Stimulated activated CD8-positive, alpha-beta memory T cell treated with anti-CD3 and anti-CD28 coated beads, Interleukin-7, amount 100 ng/mL, for 1 hour (primary cell): ENCODE data around the gene SULT1E1.

Experiments
- DNase-seq, 2 donors: peaks; one replicate each; pipeline ENCODE4 v3.0.0-alpha.2; 2020; ENCODE audit warnings: low read depth in 2 of 2

Gene SULT1E1, protein sequence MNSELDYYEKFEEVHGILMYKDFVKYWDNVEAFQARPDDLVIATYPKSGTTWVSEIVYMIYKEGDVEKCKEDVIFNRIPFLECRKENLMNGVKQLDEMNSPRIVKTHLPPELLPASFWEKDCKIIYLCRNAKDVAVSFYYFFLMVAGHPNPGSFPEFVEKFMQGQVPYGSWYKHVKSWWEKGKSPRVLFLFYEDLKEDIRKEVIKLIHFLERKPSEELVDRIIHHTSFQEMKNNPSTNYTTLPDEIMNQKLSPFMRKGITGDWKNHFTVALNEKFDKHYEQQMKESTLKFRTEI

DNA sequence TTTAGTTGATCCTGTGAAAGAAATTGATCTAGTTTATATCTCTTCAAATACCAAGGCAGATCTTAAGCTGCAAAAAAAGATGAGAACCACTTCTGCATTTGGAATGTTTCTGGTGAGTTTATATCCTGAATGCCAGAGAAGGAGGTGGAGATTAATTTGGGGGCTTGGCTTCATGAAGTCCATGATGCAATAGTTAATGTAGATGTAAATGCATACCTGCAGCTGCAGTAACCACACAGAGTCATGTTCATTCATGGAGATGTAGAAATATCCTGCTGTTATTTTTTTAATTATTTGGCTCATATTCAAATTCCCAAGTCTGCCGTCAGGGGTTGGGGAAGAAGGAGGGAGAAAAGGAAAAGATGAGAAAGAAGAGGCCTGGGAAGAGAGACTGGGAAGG, at the start of gene SULT1E1:
Gene SULT1E1, minus strand, starts transcription at position 94 of the 400 bp plus-strand sequence. CDS start 2,501 bp downstream, outside the sequence.
- DNase-seq: no peak

DNA sequence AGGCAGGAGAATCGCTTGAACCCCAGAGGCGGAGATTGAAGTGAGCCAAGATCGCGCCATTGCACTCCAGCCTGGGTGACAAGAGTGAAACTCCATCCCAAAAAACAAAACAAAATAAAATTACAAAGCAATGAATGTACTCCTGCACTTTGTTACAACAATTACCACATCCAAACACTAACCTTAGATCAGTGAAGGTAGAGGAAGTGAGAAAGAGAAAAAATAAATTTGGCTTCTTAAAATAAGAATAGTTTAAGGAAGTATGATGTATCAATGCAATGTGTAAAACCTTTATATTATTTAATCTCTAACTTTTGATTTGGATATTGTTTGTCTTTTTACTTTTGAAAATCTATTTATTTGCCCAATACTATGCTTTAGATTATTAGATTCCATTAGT, 49.2 kb upstream of the SULT1E1 start:
- no peak for DNase-seq

DNA sequence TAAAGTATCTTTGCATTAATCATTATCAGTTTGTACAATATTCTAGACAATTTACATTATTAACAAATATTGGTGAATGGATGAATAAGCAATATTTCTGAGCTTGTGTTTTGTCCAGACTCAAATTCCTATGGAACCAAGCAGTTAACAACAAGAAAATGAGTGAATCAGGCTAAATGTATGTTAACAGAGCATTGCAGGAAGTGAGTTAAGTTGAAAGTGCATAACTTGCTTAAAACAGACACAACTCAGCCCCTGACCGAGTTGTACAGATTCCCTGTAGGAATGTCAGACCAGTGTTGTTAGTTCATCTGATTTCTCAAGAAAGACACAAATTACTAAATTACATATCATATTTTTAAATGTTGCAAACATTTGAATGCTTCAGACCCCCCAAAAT, 47.2 kb upstream of the SULT1E1 start:
- no peak for DNase-seq

DNA sequence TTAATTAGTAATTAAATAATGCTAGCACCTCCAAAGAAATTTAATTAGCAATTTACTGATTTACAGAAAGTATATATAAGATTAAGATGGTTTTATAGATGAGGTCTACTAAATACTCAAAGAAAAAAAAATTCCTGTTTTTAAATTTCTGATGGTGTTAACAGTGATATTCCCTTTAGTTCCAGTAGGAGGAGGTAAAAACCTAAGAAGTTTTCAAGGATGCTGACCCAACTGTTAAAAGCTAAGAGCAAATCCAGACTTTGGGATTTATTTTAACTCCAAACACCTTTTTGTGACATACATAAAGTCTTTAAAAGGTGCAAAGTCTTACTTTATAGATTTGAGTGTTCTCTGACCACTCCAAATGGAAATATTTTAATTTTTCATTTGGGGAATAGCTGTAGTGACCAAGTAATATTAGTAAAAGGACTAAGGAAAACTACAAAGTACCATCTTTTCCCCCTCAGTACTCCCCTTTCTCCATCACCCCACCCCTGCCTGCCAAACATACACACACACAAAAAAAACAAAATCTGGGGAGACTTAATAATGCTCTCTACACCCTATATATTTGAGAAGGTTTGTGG, 36.7 kb upstream of the SULT1E1 start:
- no peak for DNase-seq

DNA sequence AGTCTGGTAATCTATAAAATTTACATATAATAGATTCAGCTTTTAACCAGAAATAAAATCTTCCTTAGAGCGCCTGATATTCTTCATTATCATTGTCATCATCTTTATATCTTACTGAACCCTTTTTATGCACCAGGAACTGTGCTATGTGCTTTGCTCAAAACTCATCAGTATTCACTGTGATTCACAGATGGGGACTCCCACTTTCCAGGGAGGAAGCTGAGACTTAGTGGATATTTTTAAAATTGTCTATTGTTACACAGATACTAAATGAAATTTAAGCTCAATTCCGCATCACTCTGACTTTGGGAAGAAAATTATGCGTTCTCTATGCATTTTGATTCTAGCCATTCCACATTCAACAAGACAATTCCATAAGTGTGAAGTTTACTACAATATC, 34.8 kb upstream of the SULT1E1 start:
- DNase-seq: no peak

DNA sequence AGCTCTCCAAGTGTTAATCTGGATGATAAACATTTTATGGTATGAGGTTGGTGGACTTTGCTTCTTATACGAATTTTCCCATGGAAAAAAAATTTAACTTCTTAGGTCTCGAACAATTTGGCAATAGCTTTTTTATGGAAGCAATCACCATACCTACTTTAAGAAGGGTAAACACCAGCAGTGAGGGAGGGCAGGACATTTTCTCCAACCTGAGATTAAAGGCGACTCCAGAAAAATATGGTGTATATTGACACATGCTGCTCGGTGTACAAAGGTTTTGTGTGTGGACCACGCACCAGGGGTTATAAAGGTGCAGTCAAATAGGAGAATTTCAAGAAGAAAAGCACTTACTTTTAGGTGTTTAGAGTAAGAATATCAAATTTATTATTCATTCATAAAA, 34.2 kb upstream of the SULT1E1 start:
- DNase-seq: no peak

DNA sequence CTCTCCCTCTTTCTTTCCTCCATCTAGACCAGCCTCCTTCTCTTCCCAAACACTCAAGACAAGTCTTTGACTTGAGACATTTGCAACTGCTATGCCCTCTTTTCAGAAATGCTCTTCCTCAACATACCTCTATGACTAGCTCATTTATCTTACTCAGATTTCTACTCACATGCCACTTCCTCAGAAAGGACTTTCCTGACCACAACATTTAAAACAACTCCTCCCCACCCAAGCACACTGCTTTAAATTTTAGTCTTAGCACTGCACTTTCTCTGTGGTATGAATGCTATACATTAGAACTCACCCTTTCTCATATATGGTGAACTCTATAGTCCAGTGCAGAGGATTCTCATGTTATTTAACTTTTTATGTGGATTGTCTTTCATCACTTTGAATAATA, 28.4 kb upstream of the SULT1E1 start:
- no peak for DNase-seq

DNA sequence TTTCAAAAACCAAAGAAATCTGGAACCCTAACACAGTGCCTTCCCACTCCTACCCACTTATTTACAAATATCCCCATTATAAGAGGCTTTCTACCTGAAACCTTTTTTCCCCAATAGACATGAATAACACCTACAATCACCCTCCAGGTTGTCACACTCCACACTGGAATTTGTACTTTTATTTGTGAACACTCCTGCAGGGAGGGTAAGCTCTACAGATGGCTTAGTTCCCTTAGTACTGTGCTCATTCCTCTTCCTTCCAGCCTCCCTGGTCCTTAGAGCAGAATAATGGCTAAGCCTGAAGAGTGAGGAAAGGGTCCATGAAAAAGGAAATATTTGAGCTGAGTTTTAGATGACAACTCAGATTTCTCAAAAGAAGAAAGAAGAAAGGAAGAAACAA, 22.2 kb upstream of the SULT1E1 start:
- DNase-seq: no peak

DNA sequence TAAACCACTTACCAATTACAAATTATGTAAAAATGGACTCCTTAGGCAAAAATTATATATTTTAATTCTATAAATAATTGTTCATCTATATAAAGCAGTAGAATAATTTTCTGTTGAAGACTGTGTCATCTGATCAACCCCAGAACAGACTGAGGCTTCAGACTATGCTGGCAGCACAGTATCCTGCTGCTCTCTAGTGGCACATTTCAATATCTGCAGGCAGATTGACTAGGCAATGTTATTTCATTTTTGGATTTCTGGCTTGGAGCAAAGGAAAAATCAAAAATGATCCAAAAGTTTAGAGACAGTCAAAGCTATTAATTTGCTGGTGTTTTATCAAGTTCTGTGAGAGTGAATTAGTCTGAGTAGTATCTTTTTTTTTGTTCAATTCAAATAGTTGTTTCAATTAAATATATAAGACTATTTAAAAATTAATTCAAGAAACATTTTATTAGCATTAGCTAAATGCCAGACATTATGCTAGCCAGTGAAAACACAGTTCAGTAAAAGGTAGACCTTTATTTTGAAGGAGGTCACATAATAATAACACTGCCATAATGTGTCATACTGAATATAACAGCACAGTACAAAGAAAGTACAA, 21.3 kb upstream of the SULT1E1 start:
- no peak for DNase-seq

DNA sequence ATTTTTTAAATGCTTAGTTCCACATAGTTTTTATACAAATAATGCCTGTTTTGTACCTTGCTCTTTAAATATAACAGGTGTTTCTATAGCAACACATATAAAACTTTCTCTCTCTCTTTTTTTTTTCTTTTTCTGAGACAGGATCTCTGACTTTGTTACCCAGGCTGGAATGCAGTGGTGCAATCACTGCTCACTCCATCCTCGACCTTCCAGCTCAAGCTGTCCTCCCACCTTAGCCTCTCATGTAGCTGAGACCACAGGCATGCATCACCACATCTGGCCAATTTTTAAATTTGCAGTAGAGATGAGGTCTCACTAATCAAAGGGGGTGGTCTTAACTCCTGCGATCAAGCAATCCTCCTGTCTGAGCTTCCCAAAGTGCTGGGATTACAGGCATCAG, 18.3 kb upstream of the SULT1E1 start:
- no peak for DNase-seq

DNA sequence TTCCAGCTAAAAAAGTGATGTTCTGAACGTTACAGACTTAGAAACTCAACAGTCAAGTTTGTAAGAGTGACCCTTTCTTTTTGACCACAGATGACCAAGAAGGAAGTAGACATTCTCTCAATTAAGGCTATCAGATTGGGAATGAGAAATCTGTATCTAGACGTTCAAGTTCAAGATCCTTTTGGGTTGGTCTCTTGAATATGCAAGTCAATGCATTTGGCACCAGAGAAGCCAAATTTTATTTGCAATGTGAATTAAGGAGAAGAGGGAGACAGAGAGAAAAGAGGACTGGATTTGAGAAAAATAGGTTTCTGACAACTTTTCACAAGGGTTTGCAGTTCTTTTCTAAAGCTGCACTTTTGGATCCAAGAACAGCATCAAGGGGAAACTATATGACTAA, 17.5 kb upstream of the SULT1E1 start:
- no peak for DNase-seq

DNA sequence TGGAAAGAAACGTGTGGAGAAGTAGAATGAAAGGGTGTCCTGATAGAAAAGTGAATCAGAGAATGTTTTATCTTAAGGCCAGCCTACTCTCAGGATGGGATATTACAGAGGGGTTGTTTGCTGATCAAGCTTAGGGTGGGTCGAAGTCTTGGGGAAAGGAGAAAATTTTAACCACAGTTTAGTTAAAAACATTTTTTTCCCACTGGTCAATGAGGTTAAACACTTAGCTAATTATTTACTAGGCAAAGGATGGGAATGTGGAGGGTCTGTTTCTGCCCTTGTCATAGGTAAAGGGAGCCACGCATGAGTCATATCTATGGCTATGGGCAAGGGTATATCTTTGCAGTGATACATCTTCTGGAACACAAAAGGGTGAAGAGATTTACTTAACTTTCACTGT, 16.1 kb upstream of the SULT1E1 start:
- DNase-seq: no peak

DNA sequence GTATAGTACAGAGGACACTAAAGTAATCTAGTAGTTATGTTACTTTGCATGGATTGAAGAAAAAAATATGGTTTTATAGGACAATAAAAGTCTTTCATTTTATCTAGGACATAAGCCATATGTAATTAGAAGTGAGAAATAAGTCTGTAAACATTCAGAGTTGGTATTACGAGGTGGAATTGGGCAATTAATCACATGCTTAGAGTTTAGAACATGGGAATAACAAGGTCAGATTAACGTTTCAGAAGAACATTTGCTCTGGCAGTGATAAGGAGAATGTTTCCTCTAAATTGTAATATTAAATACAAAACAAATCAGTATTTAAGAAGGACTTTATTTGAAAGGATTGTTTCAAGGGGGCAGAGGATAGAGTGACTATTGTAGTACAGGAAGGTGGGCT, 15.6 kb upstream of the SULT1E1 start:
- no peak for DNase-seq

DNA sequence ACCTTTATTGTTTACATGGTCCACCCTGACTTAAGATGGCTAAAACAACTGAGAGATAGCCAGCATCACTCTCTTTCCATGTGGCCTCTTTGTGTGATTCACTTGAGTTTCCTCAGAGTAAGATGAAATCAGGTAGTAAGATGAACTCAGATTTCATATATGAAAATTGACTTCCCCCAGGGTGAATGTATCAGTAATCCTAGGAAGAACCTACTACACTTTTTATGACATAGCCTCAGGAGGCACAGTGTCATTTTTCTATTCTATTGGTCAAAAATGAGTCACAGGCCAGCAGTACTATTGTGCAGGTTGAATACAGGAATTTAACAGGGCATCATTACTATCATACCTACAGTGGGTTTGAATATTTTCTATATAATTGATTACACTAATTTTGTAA, 14.6 kb upstream of the SULT1E1 start:
- DNase-seq: no peak

DNA sequence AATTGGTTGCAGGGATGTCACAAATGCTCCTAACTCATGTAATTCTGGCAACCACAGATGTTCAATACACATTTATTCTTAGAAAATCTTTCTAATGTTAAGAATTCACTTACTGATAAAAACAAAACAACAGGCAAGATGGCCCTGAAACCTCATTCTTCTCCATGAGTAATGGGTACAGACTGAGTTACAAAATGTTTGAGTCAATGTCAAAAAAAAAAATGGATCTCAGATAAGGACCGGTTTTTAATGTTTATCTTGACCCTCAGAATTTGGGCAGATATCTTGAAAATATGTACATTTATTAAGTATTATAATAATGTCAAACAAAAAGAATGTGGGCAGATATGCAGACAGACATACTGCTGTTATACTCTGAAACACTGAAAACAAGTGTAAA, 1.8 kb upstream of the SULT1E1 start:
- DNase-seq: no peak

DNA sequence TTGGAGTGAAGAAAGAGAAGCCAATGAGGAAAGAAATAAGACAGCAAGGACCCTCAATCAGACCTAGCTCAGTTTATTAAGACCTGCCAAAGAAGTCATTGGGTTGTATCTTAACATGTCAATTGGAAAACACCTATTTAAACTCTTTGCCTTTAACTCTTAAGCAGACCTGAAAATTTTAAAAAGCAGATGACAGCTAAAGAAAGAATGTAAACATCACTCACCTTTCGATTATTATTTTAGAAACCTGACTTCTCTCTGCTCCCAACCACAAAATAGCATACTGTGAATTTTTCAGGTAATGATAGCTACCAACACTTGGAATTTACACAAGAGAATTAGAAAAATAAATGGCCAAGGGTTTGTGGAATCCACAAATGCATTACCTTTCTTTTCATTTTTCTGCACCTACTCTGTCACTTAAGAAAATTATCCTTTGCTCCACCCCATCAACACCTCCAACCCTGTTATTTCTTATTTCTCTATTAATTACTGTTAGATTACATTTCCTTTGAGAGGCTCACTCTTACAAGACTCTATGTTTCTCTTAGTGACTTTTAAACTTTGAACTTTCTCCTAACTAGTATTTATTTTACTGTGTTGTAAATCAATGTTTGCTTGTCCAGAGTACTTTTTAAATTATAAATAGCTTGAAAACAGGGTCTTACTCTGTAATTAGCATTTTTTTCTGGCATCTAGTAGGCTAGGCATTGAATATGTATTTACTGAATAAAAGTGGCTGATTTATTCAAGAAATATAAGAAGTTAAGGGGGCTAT, 765 bp upstream of the SULT1E1 start:
- no peak for DNase-seq

DNA sequence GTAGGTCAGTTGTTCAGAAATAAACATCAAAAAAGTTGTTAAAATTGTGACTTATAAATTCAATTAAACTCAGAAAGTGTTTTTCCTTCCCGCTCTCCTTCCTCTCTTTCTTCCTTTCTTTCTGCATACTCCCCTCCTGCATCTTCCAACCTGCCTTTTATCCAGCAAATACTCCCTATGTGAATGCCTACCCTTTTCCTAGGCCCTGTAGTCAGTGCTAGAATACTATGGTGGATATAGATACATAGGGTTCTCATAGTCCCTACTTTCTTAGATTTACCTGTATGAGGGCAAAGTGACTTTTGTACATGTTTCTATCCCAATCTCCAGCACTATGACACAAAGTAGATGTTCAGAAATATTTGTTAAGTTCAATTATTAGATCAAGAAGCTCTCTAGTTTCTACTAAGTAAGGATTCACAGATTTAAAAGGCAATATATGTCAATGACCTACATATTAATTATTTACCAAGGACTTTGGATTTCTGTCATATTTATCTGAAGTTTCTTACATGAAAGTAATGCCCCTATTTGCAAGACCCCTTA, 732 bp downstream of the SULT1E1 start:
- DNase-seq: no peak

DNA sequence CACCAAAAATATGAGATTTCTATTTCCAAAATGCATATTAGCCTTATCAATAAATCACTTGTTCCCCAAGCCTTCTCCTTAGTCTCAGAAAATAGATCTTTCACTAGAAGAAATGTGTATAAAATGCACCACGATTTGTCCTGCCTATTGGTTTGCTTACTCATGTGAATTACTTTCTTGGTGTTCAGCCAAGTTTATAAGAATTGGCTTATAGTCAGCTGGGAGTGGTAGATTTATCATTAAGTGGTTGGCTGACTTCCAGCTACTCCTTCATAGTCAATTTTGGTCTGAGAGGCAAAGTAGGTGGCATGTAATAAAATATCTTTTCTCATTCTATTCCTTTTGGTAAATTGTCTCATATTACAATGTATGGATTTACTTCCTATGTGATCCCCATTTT, 1.3 kb downstream of the SULT1E1 start:
- no peak for DNase-seq

DNA sequence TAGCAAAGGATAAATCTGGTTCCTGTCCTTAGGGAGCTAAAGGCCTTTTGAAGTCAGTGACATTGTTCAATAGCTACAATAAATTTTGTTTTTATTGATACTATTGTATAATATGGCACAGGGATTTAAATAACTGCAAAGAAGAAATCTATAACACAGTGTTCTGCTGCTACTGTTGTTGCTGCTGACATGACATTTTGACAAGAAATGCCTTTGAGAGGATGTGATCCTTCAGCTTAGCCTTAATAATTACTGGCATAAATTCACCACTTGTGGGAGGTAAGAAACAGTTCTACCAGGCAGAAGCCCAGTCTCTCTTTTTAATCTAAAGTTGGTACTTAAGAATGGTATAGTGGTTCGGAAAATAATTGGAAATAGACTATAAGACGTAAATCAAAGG, 4.1 kb downstream of the SULT1E1 start:
- no peak for DNase-seq

DNA sequence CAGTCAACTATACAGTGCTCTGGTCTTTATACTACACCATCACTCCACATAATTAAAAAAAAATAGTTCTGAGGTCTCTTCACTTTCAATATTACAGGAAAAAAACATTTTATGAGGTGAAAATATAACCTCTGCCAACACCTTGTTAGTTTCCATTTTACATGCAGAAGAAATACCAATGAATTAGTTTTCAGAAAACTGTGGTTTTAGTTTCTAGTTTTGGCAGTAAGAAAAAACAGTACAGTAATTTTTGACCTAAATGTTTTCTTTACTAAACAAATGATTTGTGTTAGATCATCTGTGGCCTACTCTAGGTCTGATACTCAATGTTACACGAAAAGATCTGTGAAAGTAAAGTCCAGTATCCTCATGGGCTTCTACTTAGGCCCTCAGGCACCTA, 10.0 kb downstream of the SULT1E1 start:
- DNase-seq: no peak

DNA sequence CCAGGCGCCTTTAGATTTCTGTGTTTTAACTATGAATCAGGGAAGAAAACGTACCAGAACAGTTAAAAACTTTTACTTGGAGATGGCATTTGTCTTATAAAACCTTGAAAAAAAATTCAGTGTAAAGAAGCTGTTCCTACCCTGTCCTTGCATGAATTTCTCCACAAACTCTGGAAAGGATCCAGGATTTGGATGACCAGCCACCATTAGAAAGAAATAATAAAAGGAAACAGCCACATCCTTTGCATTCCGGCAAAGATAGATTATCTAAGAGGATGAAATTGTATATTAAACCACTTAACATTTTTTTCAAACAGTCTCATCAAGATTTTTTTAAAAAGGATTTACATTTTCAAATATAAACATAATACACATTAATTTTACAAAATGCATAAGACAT, 10.6 kb downstream of the SULT1E1 start:
- no peak for DNase-seq

DNA sequence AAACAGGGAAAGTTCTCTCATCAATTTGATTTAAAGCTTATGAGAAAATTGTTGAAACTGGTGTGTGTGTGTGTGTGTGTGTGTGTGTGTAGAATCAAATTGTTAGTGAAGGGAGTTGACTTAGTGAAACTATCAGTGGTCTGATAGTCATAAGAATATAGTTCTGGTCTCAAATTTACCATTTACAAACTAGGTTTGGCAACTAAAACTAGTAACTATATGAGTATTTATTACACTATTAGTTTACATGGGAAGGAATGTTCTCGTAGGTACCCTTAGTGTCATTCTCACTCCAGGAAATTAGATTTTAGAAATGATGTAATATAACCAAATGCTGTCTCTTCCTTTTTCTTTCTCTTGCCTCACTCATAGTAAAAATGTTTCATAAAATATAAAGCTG, 11.9 kb downstream of the SULT1E1 start:
- DNase-seq: no peak
